PC-9 (cell line): ENCODE measurements around the gene ANKRD44.

ENCODE experiments used
- EZH2 ChIP-seq: fragments of 200-600 bp; sonication (generic); IDR thresholded peaks from 2 replicates; pipeline ENCODE4 v1.8.0; 2017; ENCODE audit warnings: antibody characterized with exemption, low read depth
- TF ChIP-seq, protein P1 (sequence below): fragments of 200-600 bp; sonication (generic); conservative IDR thresholded peaks from 2 replicates; pipeline ENCODE4 v1.6.1; 2017; ENCODE audit warnings: mixed run types, antibody characterized with exemption, mild to moderate bottlenecking, moderate library complexity

- TF ChIP-seq, protein P1, sequence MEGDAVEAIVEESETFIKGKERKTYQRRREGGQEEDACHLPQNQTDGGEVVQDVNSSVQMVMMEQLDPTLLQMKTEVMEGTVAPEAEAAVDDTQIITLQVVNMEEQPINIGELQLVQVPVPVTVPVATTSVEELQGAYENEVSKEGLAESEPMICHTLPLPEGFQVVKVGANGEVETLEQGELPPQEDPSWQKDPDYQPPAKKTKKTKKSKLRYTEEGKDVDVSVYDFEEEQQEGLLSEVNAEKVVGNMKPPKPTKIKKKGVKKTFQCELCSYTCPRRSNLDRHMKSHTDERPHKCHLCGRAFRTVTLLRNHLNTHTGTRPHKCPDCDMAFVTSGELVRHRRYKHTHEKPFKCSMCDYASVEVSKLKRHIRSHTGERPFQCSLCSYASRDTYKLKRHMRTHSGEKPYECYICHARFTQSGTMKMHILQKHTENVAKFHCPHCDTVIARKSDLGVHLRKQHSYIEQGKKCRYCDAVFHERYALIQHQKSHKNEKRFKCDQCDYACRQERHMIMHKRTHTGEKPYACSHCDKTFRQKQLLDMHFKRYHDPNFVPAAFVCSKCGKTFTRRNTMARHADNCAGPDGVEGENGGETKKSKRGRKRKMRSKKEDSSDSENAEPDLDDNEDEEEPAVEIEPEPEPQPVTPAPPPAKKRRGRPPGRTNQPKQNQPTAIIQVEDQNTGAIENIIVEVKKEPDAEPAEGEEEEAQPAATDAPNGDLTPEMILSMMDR = peak; percentile 86
- no peak for TF ChIP-seq EZH2
Measured at GRCh38 chr2:197011801-197012641, 298.6 kb downstream of the ANKRD44 start.
